Measurements from ENCODE around the gene MYO1G.

Gene MYO1G

GRCh38 chr7:44958645-44959344, 20.0 kb downstream of the MYO1G start:
- H3K4me2 ChIP-seq (ENCODE audit: insufficient read depth, low read length), result no peak overlapping the region
- H3K4me1 ChIP-seq (ENCODE audit: insufficient read depth, low read length), result no peaks in the 10 kb centered on the region
- no peak overlapping the region for H3K9ac ChIP-seq (ENCODE audit: low read depth, low read length)
- no peaks in the 10 kb centered on the region for H4K20me1 ChIP-seq (ENCODE audit: insufficient read depth, low read length)
- no peaks in the 10 kb centered on the region for H3K9me3 ChIP-seq (ENCODE audit: insufficient read depth, low read length, severe bottlenecking)
- no peaks in the 10 kb centered on the region for H3K36me3 ChIP-seq (ENCODE audit: insufficient read depth, low read length)
- ATAC-seq (ENCODE audit: insufficient read depth, low read depth) (no peak), DNase-seq (no peak)
- H3K79me2 ChIP-seq (ENCODE audit: insufficient read depth, low read length), result no peaks in the 10 kb centered on the region
- TF ChIP-seq CTCF (IDR thresholded peaks at IDR 0.05; ENCODE audit: borderline replicate concordance, extremely low read depth, low read length, poor library complexity, severe bottlenecking) (no peak), EZH2 (IDR thresholded peaks at IDR 0.05; ENCODE audit: borderline replicate concordance, low read depth, low read length, severe bottlenecking) (no peak)
- H2AFZ ChIP-seq (ENCODE audit: low read depth, low read length), result no peak overlapping the region
- H3K27ac ChIP-seq (ENCODE audit: low read length), result no peak overlapping the region
- no peak overlapping the region for H3K4me3 ChIP-seq (ENCODE audit: low read depth in 1 of 2, low read length in 2 of 2)
- H3K27me3 ChIP-seq (ENCODE audit: insufficient read depth, low read length, poor library complexity), result no peaks in the 10 kb centered on the region

GRCh38 chr7:44956157-44956766, 22.6 kb downstream of the MYO1G start:
- H3K4me3 ChIP-seq (ENCODE audit: low read depth in 1 of 2, low read length in 2 of 2), result no peak overlapping the region
- H4K20me1 ChIP-seq (ENCODE audit: insufficient read depth, low read length), result no peaks in the 10 kb centered on the region
- H2AFZ ChIP-seq (ENCODE audit: low read depth, low read length), result no peak overlapping the region
- no peak overlapping the region for H3K4me2 ChIP-seq (ENCODE audit: insufficient read depth, low read length)
- peaks cover 4% of the 10 kb centered on the region for H3K27me3 ChIP-seq (ENCODE audit: insufficient read depth, low read length, poor library complexity)
- no peak for TF ChIP-seq EZH2 (IDR thresholded peaks at IDR 0.05; ENCODE audit: borderline replicate concordance, low read depth, low read length, severe bottlenecking)
- no peak for TF ChIP-seq CTCF (IDR thresholded peaks at IDR 0.05; ENCODE audit: borderline replicate concordance, extremely low read depth, low read length, poor library complexity, severe bottlenecking)
- H3K36me3 ChIP-seq (ENCODE audit: insufficient read depth, low read length), result no peaks in the 10 kb centered on the region
- no peaks in the 10 kb centered on the region for H3K9me3 ChIP-seq (ENCODE audit: insufficient read depth, low read length, severe bottlenecking)
- no peak for DNase-seq
- no peak overlapping the region for H3K9ac ChIP-seq (ENCODE audit: low read depth, low read length)
- H3K27ac ChIP-seq (ENCODE audit: low read length), result no peak overlapping the region
- no peaks in the 10 kb centered on the region for H3K4me1 ChIP-seq (ENCODE audit: insufficient read depth, low read length)
- no peak for ATAC-seq (ENCODE audit: insufficient read depth, low read depth)
- no peaks in the 10 kb centered on the region for H3K79me2 ChIP-seq (ENCODE audit: insufficient read depth, low read length)

GRCh38 chr7:44955733-44956132, 23.1 kb downstream of the MYO1G start:
- Histone ChIP-seq H3K36me3 (ENCODE audit: insufficient read depth, low read length) (no peaks in the 10 kb centered on the region), H2AFZ (ENCODE audit: low read depth, low read length) (no peak overlapping the region), H3K9me3 (ENCODE audit: insufficient read depth, low read length, severe bottlenecking) (no peaks in the 10 kb centered on the region), H3K79me2 (ENCODE audit: insufficient read depth, low read length) (no peaks in the 10 kb centered on the region), H4K20me1 (ENCODE audit: insufficient read depth, low read length) (no peaks in the 10 kb centered on the region), H3K4me2 (ENCODE audit: insufficient read depth, low read length) (no peak overlapping the region), H3K9ac (ENCODE audit: low read depth, low read length) (no peak overlapping the region), H3K27me3 (ENCODE audit: insufficient read depth, low read length, poor library complexity) (peaks cover 4% of the 10 kb centered on the region), H3K4me1 (ENCODE audit: insufficient read depth, low read length) (no peaks in the 10 kb centered on the region), H3K4me3 (ENCODE audit: low read depth in 1 of 2, low read length in 2 of 2) (no peak overlapping the region), H3K27ac (ENCODE audit: low read length) (no peak overlapping the region)
- ATAC-seq (ENCODE audit: insufficient read depth, low read depth), result no peak
- no peak for DNase-seq
- TF ChIP-seq CTCF (IDR thresholded peaks at IDR 0.05; ENCODE audit: borderline replicate concordance, extremely low read depth, low read length, poor library complexity, severe bottlenecking), result no peak
- no peak for TF ChIP-seq EZH2 (IDR thresholded peaks at IDR 0.05; ENCODE audit: borderline replicate concordance, low read depth, low read length, severe bottlenecking)

Measured in DND-41 (cell line).